ENCODE data around the gene DSCAML1.

- TF ChIP-seq POLR2A (IDR thresholded peaks at IDR 0.05) (no peak), CTCF (IDR thresholded peaks at IDR 0.05) (no peak), EP300 (IDR thresholded peaks at IDR 0.05) (no peak)
Observed at GRCh38 chr11:117652521-117652920, 144.5 kb downstream of the DSCAML1 start.

Data from tibial nerve (tissue), 4 donors.